Measurements from ENCODE around the gene DNAJC6. TPM values are rescaled to one million over a fixed set of nuclear protein-coding genes. Genes with fewer than 3 reads are reported as not detected.
"Not testable (repeated sequence)": the region's sequence is repeated elsewhere in the genome, so short reads cannot be mapped to it uniquely, and the experiment has no call there.

Gene DNAJC6
- total RNA-seq, 1 donor from 2014 or later: 2.9 TPM

- DNase-seq: no peak
These were observed 48.1 kb downstream of the DNAJC6 start for GRCh38 chr1:65357291-65357960.

GRCh38 chr1:65359888-65360287 is 50.5 kb downstream of the DNAJC6 start:
- no peak for DNase-seq

- no peak for DNase-seq
These were observed 51.3 kb downstream of the DNAJC6 start for GRCh38 chr1:65360648-65361047.

GRCh38 chr1:65362545-65362944 is 53.2 kb downstream of the DNAJC6 start:
- no peak for DNase-seq

GRCh38 chr1:65363484-65363883 is 54.1 kb downstream of the DNAJC6 start:
- DNase-seq: no peak

- DNase-seq: no peak
These were observed 59.1 kb downstream of the DNAJC6 start for GRCh38 chr1:65368403-65368802.

- no peak for DNase-seq
These were observed 62.2 kb downstream of the DNAJC6 start for GRCh38 chr1:65371544-65371943.

GRCh38 chr1:65372557-65372956 is 63.2 kb downstream of the DNAJC6 start:
- DNase-seq: no peak

- no peak for DNase-seq
These were observed 68.3 kb downstream of the DNAJC6 start for GRCh38 chr1:65377496-65378246.

GRCh38 chr1:65378247-65378946 is 69.1 kb downstream of the DNAJC6 start:
- DNase-seq: no peak

GRCh38 chr1:65384426-65384825 is 75.1 kb downstream of the DNAJC6 start:
- not testable (repeated sequence) for DNase-seq

- DNase-seq: no peak
These were observed 77.1 kb downstream of the DNAJC6 start for GRCh38 chr1:65386439-65386838.

- DNase-seq: no peak
These were observed 78.5 kb downstream of the DNAJC6 start for GRCh38 chr1:65387821-65388220.

- DNase-seq: no peak
These were observed 79.8 kb downstream of the DNAJC6 start for GRCh38 chr1:65388908-65389695.

- no peak for DNase-seq
These were observed 83.2 kb downstream of the DNAJC6 start for GRCh38 chr1:65392497-65392896.

- no peak for DNase-seq
These were observed 84.0 kb downstream of the DNAJC6 start for GRCh38 chr1:65393347-65393746.

GRCh38 chr1:65393928-65394327 is 84.6 kb downstream of the DNAJC6 start:
- DNase-seq: no peak

GRCh38 chr1:65395887-65396612 is 86.7 kb downstream of the DNAJC6 start:
- no peak for DNase-seq

GRCh38 chr1:65398083-65398482 is 88.7 kb downstream of the DNAJC6 start:
- no peak for DNase-seq

GRCh38 chr1:65399003-65399402 is 89.7 kb downstream of the DNAJC6 start:
- no peak for DNase-seq

GRCh38 chr1:65401612-65402011 is 92.3 kb downstream of the DNAJC6 start:
- DNase-seq: no peak

- no peak for DNase-seq
These were observed 95.6 kb downstream of the DNAJC6 start for GRCh38 chr1:65404941-65405340.

All from tongue (tissue), 2 donors.